PC-9 (cell line): ENCODE results near the gene CDIPT.

ENCODE experiments used
- CTCF ChIP-seq: fragments of 200-600 bp; sonication (generic); conservative IDR thresholded peaks from 2 replicates; pipeline ENCODE4 v1.6.1; 2017; ENCODE audit warnings: mixed run types, antibody characterized with exemption, mild to moderate bottlenecking, moderate library complexity
- EZH2 ChIP-seq: fragments of 200-600 bp; sonication (generic); IDR thresholded peaks from 2 replicates; pipeline ENCODE4 v1.8.0; 2017; ENCODE audit warnings: antibody characterized with exemption, low read depth

DNA sequence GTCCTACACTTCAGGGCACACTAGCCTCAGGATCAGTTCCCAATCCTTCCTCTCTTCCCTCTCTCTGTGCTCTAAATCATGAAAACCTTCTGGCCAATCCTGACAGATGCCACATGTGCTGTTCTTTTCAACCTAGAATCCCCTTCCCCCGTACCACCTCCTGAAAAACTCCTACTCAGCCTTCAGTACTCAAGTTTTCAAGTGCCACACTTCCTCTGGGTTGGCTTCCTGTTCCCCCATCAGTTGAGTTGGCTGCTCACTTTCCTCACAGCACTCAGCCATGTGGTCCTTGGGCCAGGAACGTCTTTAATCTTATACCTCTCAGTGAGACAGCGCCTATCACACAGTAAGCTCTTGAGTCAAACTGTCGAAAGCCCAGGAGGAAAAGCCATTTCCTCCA is 40.6 kb upstream of the CDIPT start:
- TF ChIP-seq EZH2 (no peak), CTCF (no peak)
